LHCN-M2 (cell line): ENCODE data around the gene WNT7B. TPM values are rescaled to one million over a fixed set of nuclear protein-coding genes. Genes with fewer than 3 reads are reported as not detected.

Experiments
- DNase-seq: peaks from one replicate; pipeline ENCODE4 v3.0.0-alpha.2; 2012; ENCODE audit warnings: low read depth
- total RNA-seq: library from RNA; depleted of rRNA; stranded (reverse); fragments of >200 nt; gene quantifications from 2 replicates; pipeline ENCODE4 v1.2.3, GENCODE V29; 2014

The WNT7B gene
- total RNA-seq, 1 experiment from 2014 or later = not detected

DNA sequence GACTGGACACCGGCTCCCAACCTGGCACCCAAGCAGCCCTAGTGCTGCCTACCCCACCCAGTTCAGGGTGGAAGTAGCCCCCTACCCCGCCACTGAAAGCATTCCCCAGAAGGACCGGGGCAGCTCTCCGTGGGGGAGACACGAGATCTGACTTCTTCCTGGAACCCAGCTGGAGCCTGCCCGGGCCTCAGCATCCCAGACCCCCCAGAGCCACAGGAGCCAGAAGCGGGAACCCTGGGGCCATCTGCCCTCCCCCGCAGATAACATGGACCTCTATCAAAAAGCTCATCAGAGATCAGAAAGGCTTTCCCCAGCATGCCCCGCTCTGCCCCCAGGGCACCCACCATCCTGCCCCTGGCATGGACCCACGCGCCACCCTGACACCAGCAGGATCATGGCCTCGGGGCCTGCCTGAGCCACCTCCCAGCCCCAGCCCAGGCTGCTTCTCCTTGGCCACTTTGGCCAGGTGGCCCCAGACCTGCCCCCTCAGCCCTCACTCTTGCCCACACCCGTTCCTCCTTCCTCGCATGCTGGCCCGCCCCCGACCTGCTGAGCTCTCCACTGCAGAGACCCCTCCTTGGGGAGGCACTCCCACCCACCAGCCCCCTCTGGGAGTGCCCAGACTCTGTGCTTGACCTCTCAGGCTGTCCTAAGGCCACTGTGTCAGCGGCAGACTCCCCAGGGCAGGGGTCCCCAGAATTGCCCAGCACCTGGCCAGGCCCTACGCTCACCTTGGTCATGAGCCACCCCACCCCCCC, 17.1 kb downstream of the WNT7B start:
- DNase-seq = no peak

DNA sequence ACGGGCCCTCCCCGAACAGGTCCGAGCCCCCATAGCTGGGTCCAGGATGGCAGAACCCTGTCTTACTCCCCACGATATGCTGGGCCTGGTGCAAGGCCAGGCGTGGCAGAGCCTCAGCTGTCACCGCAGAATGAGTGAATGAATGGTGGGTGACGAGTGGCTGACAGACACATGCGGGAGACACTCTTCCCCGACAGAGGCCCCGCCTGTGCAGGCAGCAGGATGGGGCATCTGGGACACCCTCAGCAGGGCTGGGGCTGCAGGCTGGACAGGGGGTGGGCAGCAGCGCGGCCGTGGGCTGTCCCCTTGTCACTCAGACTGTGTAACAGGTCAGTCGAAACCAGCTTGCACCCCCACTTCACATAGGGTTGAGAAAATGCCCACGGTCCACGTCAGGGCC, 18.0 kb downstream of the WNT7B start:
- DNase-seq = no peak

DNA sequence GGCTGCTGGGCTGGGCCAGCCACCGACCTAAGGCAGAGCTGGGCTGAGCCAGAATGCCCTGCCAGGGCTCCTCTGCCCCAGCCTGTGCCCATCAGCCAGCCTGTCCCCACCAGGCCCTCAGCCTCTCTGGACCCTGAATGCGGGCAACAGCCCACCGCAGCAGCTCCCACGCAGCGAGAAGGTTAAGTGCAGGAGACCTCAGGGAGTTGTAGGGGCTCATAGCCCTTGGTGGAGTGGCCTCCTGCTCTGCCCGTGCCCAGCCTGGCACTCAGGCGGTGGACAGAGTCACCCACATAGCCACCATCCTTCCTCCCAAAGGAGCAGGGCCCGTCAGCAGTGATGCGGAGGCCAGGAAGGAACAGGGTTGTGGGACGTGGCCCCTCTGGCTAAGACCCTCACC, 19.1 kb downstream of the WNT7B start:
- no peak for DNase-seq

DNA sequence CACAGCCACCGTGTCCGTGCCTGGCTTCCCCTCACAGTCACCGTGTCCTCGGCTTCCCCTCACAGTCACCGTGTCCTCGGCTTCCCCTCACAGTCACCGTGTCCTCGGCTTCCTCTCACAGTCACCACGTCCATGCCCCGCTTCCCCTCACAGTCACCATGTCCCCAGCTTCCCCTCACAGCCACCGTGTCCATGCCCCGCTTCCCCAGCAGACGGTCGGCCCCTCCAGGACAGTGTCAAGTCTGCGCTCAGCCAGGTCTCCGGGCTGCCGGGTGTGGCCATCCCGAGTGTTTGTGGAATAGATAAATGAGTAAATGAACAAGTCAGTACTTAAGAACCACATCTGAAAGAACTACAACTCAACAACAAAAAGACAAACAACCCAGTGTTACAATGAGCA, 23.8 kb downstream of the WNT7B start:
- DNase-seq = no peak

DNA sequence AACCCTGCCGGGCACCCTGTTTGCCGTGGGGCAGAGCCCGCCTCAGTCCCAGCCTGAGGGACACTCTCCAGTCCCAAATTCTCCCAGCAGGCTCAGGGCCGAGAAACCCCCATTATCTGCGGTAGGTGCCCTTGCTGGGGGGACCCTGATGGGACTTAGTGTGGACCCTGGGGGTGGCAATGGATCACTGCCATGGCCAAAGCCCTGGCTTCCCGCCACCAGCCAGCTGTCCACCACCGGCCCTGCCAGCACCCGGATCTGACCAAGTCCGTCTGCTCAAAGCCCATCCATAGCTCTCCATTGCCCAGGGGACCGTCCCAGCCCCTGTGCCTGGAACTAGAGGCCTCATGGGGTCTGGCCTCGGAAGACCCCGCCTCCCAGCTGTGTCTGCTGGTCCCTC, 24.4 kb downstream of the WNT7B start:
- DNase-seq = no peak

DNA sequence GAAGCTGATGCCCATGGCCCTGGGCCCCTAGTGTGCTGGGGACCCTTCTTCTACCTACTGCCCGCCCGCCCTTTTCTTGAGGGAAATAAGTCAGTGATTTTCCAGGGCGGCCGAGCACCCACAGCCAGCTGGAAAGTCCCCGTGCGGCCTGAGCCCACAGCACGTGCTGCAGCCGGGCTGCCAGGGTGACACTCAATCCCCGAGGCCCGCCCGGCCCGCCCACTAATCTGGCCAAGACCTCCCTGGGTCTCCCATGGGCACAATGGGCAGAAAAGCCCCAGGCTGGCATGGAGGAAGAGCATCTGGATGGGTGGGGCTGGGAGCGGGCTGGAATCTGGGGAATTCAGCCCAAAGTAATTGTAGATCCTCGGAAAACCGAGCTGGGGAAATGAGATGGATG, 24.8 kb downstream of the WNT7B start:
- DNase-seq = no peak

DNA sequence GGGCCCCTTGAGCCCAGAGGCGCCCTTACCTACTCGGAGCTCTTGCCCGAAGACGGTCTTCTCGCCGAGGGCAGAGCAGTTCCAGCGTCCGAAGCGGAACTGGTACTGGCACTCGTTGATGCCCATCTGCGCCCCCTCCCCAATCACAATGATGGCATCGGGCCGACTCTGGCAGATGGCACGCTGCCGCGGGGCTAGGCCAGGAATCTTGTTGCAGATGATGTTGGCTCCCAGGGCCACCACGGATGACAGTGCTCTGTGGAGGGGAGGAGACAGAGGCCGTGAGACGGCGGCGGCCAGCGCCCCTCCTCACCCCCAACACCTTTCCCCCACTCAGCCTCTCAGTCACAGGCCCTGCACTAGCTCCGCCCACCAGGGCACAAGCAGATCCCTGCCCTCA, 27.1 kb downstream of the WNT7B start:
- DNase-seq = no peak

DNA sequence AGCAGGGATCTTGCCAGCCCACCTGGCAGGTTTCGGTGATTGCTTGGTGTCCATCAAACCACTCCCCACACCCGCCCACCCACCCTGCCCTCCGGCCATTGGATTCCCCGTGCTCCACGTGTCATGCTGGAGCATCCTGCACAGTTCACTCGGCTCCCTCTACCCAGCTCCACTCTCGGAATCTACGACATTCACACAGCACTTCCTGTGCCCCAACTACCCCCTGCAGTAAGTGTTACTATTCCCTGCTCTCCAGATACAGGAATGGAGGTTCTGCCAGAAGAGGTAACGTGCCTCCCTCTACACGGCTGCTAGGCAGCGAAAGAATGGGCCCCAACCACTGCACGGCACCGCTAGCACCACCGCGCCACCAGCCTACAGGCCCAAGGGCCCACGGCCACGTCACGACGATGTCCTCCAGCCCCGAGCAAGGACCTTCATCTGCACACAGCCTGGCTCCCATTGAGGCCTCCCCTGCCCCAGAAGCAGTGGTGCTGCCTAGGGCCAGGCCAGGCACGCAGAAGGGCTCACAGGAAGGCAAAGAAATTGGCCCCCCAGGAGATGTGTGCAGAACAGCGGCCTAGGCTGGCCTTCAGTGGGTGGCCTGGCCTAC, 27.6 kb downstream of the WNT7B start:
- no peak for DNase-seq

DNA sequence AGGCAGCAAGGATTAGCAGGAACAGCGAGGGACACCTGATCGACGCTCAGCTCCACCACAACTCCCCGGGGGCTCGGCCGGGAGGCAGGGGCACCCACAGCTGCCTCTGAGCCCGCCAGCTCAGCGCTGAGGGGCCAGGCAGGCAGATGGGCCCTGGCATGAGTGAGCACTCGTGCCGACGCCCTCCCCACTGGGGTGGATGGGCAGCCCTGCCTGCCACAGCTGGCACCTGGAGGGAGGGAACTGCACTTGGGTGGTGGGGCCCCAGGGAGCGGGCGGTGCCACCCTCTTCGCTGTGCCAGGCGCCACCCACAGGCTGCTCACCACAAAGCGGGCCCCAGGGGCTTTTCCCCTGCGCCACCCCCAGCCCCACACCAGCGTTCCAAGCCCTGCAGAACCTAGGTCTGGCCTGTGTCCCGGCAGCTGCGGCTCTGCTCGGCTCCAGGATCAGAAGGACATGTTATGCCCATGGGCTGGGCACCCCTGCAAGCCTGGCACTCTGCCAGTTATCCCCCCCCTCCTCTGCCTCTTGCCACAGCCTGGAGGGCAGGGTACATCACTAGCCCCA, 28.8 kb downstream of the WNT7B start:
- no peak for DNase-seq

DNA sequence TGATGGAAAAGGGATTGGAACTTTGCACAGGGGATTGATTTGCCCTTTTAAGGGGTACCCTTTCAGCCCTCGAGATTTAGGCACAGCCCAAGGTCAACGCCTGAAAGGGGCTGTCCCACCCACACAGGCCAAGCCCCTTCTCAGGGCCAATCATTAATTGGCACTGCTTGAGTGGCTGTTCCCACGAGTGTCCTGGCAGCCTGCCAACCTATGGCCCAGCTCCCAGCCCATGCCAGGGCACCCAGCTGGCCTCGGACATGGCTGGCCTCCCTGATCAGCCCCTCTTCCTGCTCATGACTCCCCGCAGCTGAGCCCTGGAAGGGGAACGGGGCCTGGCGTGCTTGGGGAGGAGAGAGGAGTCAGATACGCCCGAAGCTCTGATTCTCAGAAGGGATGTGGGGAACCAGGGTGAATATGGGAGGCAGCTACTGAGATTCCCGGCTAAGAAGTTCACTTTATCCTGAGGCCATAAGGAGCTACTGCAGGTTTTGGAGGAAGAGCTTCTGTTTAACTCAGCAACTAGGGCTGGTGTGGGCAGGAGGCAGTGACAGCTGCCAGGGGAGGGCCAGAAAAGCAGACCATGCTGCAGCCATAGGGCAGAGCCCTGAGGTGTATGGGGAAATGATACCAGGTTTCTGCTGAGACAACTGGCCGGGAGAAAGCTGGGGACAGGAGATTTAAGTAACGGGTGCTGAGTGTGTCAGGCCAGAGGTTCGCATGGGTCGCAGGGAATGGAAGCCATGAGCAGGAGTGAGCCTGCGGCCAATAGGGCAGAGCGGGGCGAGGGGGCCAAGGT, 30.0 kb downstream of the WNT7B start:
- no peak for DNase-seq

DNA sequence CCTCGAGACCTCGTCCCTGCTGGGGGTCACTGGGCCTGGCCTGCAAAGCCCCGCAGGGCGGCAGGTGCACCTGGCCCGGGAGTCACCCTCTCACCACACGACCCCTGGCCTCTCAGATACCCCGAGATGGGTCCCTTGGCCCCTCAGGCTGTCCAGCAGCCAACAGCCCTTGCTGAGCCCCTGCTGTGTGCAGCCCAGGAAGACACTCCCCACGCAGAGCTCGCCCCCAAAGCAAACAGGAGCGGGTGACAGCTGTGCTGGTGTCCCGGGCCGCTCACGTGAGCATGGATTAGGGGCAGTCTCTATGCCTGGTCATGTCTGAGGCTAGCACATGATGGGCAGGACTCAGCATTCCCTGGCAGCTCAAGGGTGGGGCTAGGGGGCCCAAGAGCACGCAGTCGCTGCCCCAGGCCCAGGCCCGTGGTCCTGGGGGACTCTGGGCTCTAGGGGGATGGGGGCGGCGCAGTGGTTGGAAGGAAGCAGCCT, 31.3 kb downstream of the WNT7B start:
- no peak for DNase-seq

DNA sequence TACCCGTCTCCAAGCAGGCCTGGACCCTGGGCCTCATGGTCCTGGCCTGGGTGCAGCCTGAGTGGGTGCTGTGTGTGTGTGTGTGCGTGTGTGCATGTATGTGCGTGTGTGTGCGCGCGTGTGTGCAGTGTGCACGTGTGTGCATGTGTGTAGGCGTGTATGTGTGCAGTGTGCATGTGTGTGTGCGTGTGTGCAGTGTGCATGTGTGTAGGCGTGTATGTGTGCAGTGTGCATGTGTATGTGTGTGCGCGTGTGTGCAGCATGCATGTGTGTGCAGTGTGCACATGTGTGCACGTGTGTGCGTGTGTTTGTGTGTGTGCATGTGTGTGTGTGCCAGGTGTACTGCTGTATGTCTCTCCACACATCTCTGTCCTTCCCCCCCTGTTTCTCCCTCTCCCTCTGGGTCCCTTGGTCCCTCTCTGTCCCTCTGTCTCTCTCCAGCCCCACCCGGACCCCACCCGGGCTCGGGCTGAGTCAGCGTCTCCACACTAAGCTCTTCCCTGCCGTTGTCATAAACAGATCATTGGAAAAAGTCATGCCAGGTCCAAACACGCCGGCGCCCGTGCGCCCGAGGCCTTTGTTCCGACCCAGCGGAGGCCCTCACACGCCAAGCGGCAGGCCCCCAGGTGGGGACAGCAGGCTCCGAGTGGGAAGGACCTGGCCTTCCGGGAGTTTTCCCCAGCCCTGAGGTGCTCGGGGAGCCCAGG, 34.0 kb downstream of the WNT7B start:
- no peak for DNase-seq

DNA sequence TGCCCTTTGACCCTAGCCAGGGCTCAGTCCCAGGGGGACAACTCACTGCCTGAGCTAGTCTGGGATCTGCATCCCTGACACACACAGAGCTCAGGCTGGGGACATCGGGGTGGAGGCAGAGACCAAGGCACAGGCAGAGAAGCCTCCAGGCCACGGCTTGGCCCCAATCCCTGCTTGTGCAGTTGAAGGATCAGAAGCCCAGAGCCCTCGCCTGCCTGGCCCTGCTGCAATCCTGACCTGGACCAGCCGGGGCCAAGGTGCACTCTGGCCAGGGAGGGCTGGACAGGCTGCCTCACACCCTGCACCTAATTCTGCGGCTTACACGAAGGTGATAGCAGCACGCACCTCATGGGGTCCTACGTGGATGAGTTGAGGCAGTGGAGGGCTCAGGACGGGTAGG, 34.6 kb downstream of the WNT7B start:
- no peak for DNase-seq

DNA sequence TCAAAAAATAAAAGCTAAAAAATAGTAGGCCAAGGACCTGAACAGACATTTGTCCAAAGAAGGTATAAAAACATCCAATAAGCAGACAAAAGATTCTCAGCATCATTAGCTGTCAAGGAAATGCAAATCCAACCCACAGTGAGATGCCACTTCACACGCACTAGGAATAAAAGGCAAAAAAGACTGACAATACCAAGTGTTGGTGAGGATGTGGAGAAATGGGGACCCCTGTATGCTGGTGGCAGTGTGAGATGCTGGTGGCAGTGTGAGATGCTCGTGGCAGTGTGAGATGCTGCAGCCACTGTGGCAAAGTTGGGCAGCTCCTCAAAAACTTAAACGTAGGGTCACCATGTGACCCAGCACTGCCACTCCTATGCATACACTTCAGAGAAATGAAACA, 38.0 kb downstream of the WNT7B start:
- DNase-seq = no peak

DNA sequence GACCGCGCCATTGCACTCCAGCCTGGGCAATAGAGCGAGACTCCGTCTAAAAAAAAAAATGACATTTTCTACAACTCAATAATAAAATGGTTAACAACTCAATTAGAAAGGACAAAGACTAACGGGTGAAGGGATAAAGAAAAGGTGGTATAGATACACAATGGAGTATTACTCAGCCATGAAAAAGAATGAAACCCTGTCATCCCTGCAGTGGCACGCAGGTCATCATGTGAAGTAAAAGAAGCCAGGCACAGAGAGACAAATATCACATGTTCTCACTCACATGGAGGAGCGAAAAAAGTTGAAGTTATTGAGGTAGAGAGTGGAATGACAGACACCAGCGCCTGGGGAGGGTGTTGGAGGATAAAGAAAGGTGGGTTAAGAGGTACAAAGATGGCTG, 39.0 kb downstream of the WNT7B start:
- no peak for DNase-seq

DNA sequence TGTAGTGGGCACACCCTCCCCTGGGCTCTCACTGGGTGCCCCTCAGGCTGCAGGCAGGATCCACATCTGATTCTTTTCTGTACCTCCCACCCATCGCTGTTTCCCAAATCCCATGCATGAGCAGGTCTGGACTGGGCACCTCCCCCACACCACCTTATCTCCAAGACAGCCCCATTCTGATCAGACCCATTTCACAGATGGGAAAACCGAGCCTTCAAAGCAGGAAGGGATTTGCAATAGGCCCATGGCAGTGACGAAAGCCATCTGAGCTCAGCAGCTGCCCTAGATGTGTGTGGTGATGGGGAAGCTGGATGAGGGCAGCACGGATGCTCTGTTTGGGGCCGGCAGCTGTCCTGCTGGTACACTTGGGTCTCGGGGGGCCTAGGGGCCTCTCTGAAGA, 41.4 kb downstream of the WNT7B start:
- DNase-seq = no peak

DNA sequence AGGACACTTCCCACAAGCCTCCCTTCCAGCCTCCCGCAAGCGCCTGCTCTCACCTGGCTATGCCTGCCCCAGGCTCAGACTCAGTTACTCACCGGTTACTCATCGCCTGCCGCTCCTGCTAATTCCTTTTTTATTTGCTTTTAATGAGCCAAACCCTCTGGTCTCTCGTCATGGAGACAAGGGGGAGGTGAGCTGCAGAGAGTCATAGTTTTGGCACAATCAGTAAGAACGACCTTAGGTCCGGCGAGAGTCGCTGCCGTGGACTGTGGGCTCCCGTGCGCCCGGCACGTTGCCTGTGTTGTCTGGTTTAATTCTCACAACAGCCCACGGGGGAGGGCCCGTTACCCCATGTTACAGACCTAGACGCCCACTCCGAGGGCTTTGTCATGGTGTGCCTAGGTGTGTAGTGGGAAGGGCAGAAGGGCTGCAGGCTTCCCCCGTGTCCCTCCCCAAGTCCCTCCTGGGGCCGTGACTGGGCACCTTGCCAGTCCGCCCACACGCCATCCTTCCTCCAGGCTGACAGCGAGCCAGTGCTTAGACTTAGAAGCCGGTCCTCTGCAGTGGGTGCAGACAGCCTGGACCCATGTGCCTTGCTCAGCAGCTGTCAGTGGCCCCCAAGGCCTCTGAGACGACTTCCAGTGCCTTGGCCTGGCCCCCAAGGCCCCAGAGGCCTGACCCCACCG, 42.2 kb downstream of the WNT7B start:
- DNase-seq = peak; percentile 69

DNA sequence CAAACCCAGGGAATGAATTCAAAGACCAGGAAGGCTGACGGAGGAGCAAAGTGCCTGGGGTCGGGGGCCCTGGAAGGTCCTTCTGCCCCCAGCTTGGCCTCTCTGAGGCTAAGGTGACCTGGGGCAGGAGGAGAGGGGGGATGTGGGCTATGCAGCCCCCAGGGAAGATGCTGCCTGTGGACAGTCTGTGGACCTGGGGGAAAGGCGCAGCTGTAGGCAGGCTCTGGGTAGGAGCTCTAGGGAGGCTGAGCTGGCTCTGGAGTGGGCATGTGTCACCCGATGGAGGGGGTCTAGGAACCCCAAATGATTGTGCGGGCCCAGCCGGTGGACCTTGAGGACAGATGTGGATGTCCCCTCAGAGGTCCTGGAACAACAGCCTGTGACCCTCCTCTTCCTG, 42.8 kb downstream of the WNT7B start:
- DNase-seq = no peak

DNA sequence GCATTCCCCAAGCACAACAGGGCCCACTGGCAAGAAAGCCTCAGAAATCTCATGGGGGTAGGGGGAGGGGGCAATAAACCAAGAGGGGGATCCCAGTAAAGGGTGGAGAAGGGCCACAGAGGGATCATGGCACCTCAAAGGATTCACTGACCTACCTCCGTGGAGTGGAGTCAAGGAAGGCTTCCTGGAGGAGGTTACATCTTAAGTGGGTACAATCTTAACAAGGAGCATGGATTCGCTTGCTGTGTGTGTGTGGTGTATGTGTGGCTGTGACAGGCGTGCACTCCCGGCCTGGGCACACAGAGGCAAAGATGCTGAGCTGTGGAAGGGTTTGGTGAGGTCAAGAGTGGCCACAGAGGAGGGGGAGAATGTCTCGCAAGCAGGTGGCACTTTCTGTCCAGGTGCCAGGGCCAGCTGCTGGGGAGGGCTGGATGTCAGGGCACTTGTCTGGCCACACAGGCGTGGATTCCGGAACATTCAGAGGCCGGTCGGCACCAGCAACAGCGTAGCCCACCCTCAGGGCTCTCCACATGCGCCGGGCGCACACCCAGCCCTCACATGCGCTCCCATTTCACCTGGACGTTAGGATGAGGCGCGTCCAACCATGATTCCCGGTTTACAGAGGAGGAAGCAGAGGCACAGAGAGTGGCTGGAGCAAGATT, 43.3 kb downstream of the WNT7B start:
- no peak for DNase-seq

DNA sequence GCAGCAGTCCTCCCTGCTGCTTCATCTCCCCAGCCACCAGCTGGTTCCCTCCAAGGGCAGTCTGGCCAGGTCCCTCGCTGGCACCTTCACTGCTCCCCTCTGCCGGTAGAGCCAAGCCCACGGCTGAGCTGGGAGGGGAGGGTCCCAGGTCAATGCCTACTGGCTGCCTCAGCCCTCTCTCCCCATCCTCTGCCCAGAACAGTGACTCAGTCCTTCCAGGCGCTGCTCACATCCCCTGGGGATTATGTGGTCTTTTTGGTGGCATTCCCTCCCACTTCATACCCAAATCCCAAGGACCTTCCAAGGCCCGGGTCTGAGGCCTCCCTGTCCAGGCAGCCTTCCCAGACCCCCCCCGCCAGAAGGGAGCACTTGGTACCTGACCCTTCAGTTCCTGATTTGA, 44.9 kb downstream of the WNT7B start:
- DNase-seq = peak; percentile 20

DNA sequence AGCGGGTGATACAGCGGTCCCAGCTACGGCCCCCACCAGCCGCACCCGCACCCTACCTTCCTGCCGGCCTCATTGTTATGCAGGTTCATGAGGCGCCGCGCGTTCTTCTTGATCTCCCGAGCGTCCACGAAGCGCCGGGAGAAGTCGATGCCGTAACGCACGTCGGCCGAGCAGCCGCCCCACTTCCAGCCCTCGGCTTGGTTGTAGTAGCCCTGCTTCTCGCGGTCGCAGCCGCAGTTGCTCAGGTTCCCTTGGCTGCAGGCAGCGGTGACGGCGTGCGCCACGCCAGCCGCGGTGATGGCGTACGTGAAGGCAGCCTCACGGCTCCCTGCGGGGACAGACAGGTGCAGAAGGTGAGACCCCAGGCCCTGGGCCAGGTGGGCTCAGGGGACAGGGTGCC, 45.9 kb downstream of the WNT7B start:
- DNase-seq = no peak
